ENCODE measurements around the gene ATP6AP2.
A peak's percentile ranks its signal among the peaks of the same experiment; 100 is the strongest.

Gene ATP6AP2

DNA sequence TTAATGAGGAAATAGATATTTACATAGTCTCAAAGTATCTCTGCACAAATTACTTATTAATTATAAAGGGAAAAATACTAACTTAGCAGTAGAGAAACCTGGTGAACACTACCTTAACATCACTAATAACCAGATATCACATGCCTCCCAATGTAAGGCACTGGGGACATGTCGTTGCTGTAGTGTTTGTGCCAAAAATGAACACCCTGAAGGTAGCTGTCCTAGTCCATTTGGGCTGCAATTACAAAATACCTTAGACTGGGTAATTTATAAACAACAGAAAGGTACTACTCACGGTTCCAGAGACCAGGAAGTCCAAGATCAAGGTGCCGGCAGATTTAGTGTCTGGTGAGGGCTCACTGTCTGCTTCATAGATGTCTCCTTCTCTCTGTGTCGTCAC is 31.7 kb downstream of the ATP6AP2 start:
- TF ChIP-seq Cebpa-rat (IDR thresholded peaks at IDR 0.05), result no peak
- H4K20me1 ChIP-seq, result no peaks in the 10 kb centered on the region
- H3K9ac ChIP-seq, result no peak overlapping the region
- no peak overlapping the region for H3K27ac ChIP-seq
- H3K27me3 ChIP-seq, result peaks cover 0 to 7% (median 0%) of the 10 kb centered on the region in 11 experiments; a peak in 1 of 22 replicates
- H3K36me3 ChIP-seq, result no peaks in the 10 kb centered on the region
- no peak overlapping the region for H3K4me2 ChIP-seq
- H3K4me1 ChIP-seq, result no peaks in the 10 kb centered on the region
- H3K9me3 ChIP-seq (replicated peaks in 1 of 11), result no peaks in the 10 kb centered on the region; a peak in 1 of 22 replicates
- H3K4me3 ChIP-seq, result no peak overlapping the region

GRCh38 chrX:40615976-40616375 is 35.2 kb downstream of the ATP6AP2 start:
- H3K27me3 ChIP-seq, result no peaks in the 10 kb centered on the region
- H3K4me2 ChIP-seq, result no peak overlapping the region
- TF ChIP-seq Cebpa-rat (IDR thresholded peaks at IDR 0.05), result no peak
- no peak overlapping the region for H3K27ac ChIP-seq
- H3K36me3 ChIP-seq, result no peaks in the 10 kb centered on the region
- no peak overlapping the region for H3K9ac ChIP-seq
- H3K9me3 ChIP-seq (replicated peaks in 1 of 11), result no peaks in the 10 kb centered on the region; a peak in 1 of 22 replicates
- no peaks in the 10 kb centered on the region for H3K4me1 ChIP-seq
- no peak overlapping the region for H3K4me3 ChIP-seq
- H4K20me1 ChIP-seq, result no peaks in the 10 kb centered on the region

GRCh38 chrX:40617566-40617965 is 36.8 kb downstream of the ATP6AP2 start:
- Histone ChIP-seq H3K27me3 (peaks cover 0 to 5% (median under 1%) of the 10 kb centered on the region in 11 experiments; a peak in 6 of 22 replicates), H3K4me2 (no peak overlapping the region), H3K4me1 (no peaks in the 10 kb centered on the region), H3K36me3 (no peaks in the 10 kb centered on the region), H3K9me3 (replicated peaks in 1 of 11) (no peaks in the 10 kb centered on the region; a peak in 1 of 22 replicates), H3K27ac (no peak overlapping the region), H4K20me1 (peaks cover 0 to 1% (median 0%) of the 10 kb centered on the region in 11 experiments; a peak in 1 of 22 replicates), H3K4me3 (no peak overlapping the region), H3K9ac (no peak overlapping the region)
- TF ChIP-seq Cebpa-rat (IDR thresholded peaks at IDR 0.05), result no peak

DNA sequence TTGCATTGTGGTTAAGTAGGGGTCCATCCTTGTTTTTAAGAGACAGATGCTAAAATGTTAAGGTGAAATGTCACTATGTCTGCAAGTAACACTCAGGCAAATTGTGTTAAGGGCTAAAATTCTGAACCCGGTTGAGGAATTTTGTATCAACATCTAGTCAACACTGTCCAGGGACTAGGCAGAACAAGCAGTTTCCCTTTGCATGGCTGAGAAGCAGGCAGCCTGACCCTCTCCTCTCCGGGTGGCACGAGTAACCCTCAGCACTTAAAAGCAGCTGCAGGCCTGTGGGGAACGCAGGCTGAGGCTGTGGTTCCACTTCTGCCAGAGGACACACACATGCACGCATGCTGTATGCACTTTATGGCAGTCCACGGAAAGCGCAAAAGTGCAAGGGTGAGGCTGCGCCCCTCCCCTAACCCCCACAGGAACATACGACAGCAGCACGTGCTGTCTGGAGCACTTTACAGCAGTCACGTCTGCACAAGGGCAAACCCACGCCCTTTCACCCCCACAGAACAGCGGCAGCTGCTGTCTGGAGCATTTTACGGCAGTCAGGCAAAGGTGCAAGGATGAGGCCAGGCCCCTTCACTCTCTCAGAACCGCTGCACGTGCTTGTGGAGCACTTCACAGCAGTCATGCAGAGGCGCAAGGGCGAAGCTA is 41.8 kb downstream of the ATP6AP2 start:
- Histone ChIP-seq H3K4me1 (no peaks in the 10 kb centered on the region), H3K4me2 (no peak overlapping the region), H3K9me3 (replicated peaks in 1 of 11) (peaks cover 0 to 12% (median 9%) of the 10 kb centered on the region in 11 experiments; a peak in 8 of 22 replicates), H4K20me1 (peaks cover 0 to 6% (median 0%) of the 10 kb centered on the region in 11 experiments; a peak in 3 of 22 replicates), H3K27ac (no peak overlapping the region), H3K27me3 (peaks cover 0 to 36% (median 22%) of the 10 kb centered on the region in 11 experiments; a peak in 16 of 22 replicates), H3K9ac (no peak overlapping the region), H3K36me3 (peaks cover under 1 to 18% (median 5%) of the 10 kb centered on the region in 11 experiments; a peak in 13 of 22 replicates), H3K4me3 (no peak overlapping the region)
- TF ChIP-seq Cebpa-rat (IDR thresholded peaks at IDR 0.05), result no peak

DNA sequence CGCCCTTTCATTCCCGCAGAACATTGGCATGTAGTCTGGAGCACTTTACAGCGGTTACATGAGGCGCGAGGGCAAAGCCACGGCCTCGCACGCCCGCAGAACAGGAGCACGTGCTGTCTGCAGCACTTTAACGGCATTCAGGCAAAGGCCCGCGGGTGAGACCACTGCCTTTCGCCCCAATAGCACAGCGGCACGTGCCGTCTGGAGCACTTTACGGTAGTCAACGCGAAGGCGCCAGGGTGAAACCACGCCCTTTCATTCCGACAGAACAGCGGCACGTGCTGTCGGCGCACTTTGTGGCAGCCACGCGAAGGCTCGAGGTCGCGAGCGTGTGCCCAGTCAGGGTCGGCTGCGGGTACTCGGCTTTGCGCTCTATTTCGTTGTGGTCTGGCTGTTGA is 42.4 kb downstream of the ATP6AP2 start, which contains the start of gene MPC1L:
TSS of gene MPC1L (plus strand) at position 290 of the 398 bp plus-strand sequence. CDS start 138 bp downstream, outside the sequence.
- Histone ChIP-seq H3K4me1 (no peaks in the 10 kb centered on the region), H3K27ac (no peak within 1 kb of the TSS), H3K9me3 (replicated peaks in 1 of 11) (peaks cover 0 to 12% (median 9%) of the 10 kb centered on the region in 11 experiments; a peak in 8 of 22 replicates), H3K4me3 (no peak within 1 kb of the TSS), H3K27me3 (peaks cover 0 to 36% (median 23%) of the 10 kb centered on the region in 11 experiments; a peak in 16 of 22 replicates), H3K4me2 (no peak within 1 kb of the TSS), H3K9ac (no peak within 1 kb of the TSS), H4K20me1 (peaks cover 0 to 7% (median 0%) of the 10 kb centered on the region in 11 experiments; a peak in 5 of 22 replicates), H3K36me3 (peaks cover 6 to 23% (median 10%) of the 10 kb centered on the region in 11 experiments; a peak in 16 of 22 replicates)
- no peak for TF ChIP-seq Cebpa-rat (IDR thresholded peaks at IDR 0.05)

- no peak overlapping the region for H3K27ac ChIP-seq
- peaks cover 0 to 11% (median 0%) of the 10 kb centered on the region in 11 experiments; a peak in 8 of 22 replicates for H4K20me1 ChIP-seq
- no peak overlapping the region for H3K4me3 ChIP-seq
- no peaks in the 10 kb centered on the region for H3K4me1 ChIP-seq
- H3K36me3 ChIP-seq, result peaks cover 10 to 28% (median 15%) of the 10 kb centered on the region in 11 experiments
- H3K9ac ChIP-seq, result no peak overlapping the region
- H3K9me3 ChIP-seq (replicated peaks in 1 of 11), result peaks cover 0 to 12% (median 9%) of the 10 kb centered on the region in 11 experiments; a peak in 8 of 22 replicates
- H3K27me3 ChIP-seq, result peaks cover 0 to 36% (median 23%) of the 10 kb centered on the region in 11 experiments; a peak in 16 of 22 replicates
- TF ChIP-seq Cebpa-rat (IDR thresholded peaks at IDR 0.05), result no peak
- H3K4me2 ChIP-seq, result no peak overlapping the region
Observed at GRCh38 chrX:40623665-40624064, 42.9 kb downstream of the ATP6AP2 start.

- peaks cover 0 to 20% (median 0%) of the 10 kb centered on the region in 11 experiments; a peak in 8 of 22 replicates for H4K20me1 ChIP-seq
- H3K9ac ChIP-seq, result no peak overlapping the region
- TF ChIP-seq Cebpa-rat (IDR thresholded peaks at IDR 0.05), result no peak
- H3K27ac ChIP-seq, result no peak overlapping the region
- no peak overlapping the region for H3K4me3 ChIP-seq
- peaks cover 22 to 45% (median 31%) of the 10 kb centered on the region in 11 experiments for H3K36me3 ChIP-seq
- H3K4me1 ChIP-seq, result no peaks in the 10 kb centered on the region
- H3K9me3 ChIP-seq (replicated peaks in 1 of 11), result peaks cover 0 to 12% (median 9%) of the 10 kb centered on the region in 11 experiments; a peak in 8 of 22 replicates
- H3K4me2 ChIP-seq, result no peak overlapping the region
- H3K27me3 ChIP-seq, result peaks cover 0 to 36% (median 25%) of the 10 kb centered on the region in 11 experiments; a peak in 16 of 22 replicates
Observed at GRCh38 chrX:40625294-40625693, 44.5 kb downstream of the ATP6AP2 start.

GRCh38 chrX:40628506-40628905 is 47.7 kb downstream of the ATP6AP2 start:
- Histone ChIP-seq H3K27me3 (peaks cover 0 to 37% (median 30%) of the 10 kb centered on the region in 11 experiments; a peak in 15 of 22 replicates), H4K20me1 (peaks cover 0 to 47% (median 15%) of the 10 kb centered on the region in 11 experiments; a peak in 13 of 22 replicates), H3K36me3 (peaks cover 37 to 72% (median 52%) of the 10 kb centered on the region in 11 experiments), H3K4me2 (no peak overlapping the region), H3K9me3 (replicated peaks in 1 of 11) (peaks cover 0 to 6% (median 4%) of the 10 kb centered on the region in 11 experiments; a peak in 6 of 22 replicates), H3K4me3 (no peak overlapping the region), H3K4me1 (peaks cover 0 to 17% (median 12%) of the 10 kb centered on the region in 10 experiments; a peak in 13 of 20 replicates), H3K9ac (no peak overlapping the region), H3K27ac (no peak overlapping the region)
- no peak for TF ChIP-seq Cebpa-rat (IDR thresholded peaks at IDR 0.05)

DNA sequence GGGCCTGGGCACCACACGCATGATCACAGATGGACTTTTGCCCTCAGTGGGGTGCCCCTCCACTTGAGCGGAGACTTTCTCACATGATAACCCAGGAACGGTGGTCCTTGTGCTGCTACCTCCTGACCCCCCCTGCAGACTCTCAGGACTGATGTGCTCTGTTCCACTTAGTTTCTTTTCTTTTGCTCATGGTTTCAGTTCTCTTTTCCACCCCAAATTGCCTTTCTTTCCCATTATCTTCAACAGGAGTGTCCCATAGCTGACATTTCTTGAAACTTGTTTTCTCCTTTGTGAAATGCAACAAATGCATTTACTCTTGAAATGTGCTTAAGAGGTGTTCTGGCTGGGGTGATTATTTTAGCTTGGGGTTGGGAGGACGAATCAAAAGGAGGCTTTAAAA is 51.4 kb downstream of the ATP6AP2 start:
- Histone ChIP-seq H3K27me3 (peaks cover 19 to 50% (median 36%) of the 10 kb centered on the region in 11 experiments; a peak in 21 of 22 replicates), H4K20me1 (peaks cover 0 to 75% (median 24%) of the 10 kb centered on the region in 11 experiments; a peak in 19 of 22 replicates), H3K4me2 (peak overlapping the region in 4 of 11 experiments; percentile 20 to 51 (median 36); a peak in 5 of 22 replicates), H3K27ac (no peak overlapping the region), H3K4me3 (no peak overlapping the region), H3K36me3 (peaks cover 66 to 95% (median 88%) of the 10 kb centered on the region in 11 experiments), H3K9me3 (replicated peaks in 1 of 11) (no peaks in the 10 kb centered on the region), H3K4me1 (peaks cover 0 to 24% (median 15%) of the 10 kb centered on the region in 10 experiments; a peak in 13 of 20 replicates), H3K9ac (no peak overlapping the region)
- no peak for TF ChIP-seq Cebpa-rat (IDR thresholded peaks at IDR 0.05)

Data from BLaER1 treated with 17β-estradiol and CSF1 and Interleukin-3, amounts not matched to agents 10 nM and 100 nM (cell line).